SIG-M5 treated with dmso at 0.1 percent for 504 hours (cell line): ENCODE data around the gene DIAPH1.
A peak's percentile ranks its signal among the peaks of the same experiment; 100 is the strongest.

Experiments used
- DNase-seq: peaks from one replicate; lab custom pipeline; 2025; ENCODE audit not compliant: unreplicated experiment; lab: John Stamatoyannopoulos, UW

DIAPH1 gene

GRCh38 chr5:141522301-141522700 lies 96.5 kb downstream of the DIAPH1 start:
- no peak for DNase-seq

DNA sequence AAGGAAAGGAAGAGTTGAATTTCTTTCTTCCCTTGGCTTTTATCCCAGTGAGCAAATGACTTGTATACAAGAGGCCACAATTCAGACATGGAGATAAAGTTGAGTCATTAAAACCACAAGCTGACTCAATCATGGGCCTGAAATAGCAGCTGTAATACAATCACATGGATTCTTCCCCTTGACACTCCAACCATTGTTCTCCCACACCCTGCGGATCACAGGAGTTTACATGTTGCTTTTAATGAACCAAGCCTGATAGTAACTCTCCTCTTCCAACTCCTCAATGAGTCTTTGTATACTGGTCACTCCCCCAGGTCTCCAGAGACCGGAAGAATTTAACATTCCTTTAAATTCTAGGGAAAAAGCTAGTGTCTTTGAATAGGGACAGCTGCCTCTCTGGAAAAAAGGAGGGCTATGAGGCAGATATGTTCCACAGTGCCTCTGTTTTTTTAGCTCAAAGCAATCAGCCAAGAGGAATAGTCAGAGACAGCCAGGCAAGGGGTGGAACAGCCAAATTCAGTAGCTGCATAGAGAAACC lies 97.5 kb downstream of the DIAPH1 start:
- peak; percentile 94 for DNase-seq

DNA sequence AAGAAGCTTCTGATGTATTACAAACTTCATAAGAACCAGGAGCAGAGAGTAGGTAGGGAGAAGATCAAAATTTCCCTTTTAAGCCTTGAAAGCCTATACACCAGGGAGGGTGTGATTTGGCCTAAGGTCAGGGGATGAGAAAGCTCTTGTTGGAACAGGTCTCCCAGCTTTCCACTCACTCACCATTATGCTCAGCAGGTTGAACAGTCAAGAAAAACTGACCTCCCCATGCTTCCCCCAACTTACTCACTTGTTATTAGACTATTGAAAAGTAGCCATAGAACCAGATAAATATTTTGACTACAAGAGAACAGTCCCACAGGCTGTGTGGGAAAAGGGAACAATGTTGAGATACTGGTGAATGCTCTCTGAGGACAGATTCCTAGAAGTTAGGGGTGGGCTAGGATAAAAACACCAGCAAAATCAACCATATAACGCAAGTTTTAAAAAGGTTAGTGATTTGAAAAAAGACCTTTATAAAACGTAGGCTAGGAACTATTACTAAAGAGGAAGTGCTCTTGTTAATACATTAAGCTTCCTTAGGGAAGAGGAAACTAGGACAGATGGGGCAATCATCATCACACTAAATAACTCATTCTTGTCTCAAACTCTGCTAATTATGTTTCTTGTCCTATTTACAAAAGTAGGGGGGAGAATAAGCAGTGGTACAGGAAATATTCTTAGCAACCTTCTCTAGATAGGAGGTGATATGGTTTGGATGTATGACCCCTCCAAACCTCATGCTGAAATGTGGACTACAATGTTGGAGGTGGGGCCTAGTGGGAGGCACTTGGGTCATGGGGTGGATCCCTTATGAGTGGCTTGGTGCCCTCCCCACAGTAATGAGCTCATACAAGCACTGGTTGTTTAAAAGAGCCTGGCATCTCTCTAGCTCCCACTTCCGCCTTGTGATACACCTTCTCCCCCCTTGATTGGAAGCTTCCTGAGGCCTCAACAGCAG lies 98.9 kb downstream of the DIAPH1 start:
- DNase-seq: peak; percentile 26

DNA sequence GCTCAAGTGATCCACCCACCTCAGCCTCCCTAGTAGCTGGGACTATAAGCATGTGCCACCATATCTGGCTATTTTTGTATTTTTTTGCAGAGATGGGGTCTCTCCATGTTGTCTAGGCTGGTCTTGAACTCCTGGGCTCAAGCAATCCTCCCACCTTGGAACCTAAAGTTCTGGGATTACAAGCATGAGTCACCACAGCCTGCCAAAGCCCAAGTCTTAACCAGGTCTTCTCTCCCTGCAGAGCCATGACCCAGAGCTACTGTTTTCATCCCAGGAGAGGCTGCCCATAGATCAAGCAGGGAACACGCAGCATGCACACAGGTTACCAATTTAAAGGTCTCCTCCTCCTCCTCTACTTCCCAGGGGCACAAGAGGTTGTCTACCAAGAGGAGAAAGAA lies 100.2 kb downstream of the DIAPH1 start:
- DNase-seq: no peak

GRCh38 chr5:141517880-141518617 lies 100.8 kb downstream of the DIAPH1 start:
- no peak for DNase-seq

GRCh38 chr5:141517312-141517711 lies 101.5 kb downstream of the DIAPH1 start:
- DNase-seq: no peak

DNA sequence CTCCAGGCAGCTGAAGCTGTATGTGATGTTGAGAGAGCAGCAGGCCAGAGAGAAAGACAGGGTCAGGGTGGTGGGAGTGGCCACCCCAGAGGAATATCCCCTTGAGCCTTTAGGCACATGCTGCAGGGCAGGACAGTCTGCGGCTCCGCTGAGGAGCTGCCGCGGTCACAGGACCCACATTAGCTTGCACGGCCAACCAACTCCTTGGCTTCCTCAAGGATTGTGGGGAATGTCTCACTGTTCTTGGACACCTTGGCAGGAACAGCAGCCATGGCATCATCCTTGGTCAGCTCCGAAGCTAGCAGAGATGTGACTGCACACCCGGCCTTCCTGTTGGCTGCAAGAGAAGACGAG lies 102.2 kb downstream of the DIAPH1 start:
- DNase-seq: no peak

DNA sequence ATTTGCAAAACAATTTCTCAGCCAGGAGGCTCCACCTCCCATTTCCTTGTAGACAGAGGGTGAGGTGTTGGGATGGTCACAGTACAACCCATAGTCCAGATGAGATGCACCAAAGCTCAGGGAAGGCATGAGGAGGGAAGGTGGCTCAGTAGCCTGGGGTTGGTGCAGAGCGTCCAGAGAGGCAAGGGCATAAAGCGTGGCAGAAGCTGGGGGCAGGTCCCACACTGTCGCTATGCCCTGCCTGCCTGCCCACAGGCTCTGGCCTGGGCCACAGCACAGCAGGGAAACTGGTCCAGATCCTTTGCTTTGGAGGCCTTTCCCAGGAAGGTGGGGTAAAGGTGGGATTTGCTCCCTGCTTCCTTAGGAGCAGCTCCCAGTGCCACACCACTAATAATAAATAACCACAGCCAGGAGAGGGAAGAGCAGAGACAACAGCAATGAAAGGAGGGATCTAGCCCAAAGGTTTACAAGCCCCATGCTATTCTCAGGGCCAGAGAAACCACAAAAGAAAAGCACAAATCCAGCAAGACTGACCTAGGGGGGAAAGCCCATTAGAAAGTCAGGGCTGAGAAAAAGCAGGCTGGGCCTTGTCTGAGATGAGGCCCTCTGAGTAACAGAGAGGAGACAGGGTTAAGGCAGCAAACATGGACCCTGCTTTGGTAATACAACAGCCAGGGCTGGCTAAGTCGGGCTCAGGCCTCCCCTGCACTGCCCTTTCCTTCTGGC lies 102.7 kb downstream of the DIAPH1 start:
- DNase-seq: no peak

GRCh38 chr5:141515141-141515540 lies 103.7 kb downstream of the DIAPH1 start:
- DNase-seq: no peak

- DNase-seq: no peak
Measured at GRCh38 chr5:141514330-141515133, 104.3 kb downstream of the DIAPH1 start.

- DNase-seq: peak; percentile 47
Measured at GRCh38 chr5:141513627-141514329, 105.0 kb downstream of the DIAPH1 start.

DNA sequence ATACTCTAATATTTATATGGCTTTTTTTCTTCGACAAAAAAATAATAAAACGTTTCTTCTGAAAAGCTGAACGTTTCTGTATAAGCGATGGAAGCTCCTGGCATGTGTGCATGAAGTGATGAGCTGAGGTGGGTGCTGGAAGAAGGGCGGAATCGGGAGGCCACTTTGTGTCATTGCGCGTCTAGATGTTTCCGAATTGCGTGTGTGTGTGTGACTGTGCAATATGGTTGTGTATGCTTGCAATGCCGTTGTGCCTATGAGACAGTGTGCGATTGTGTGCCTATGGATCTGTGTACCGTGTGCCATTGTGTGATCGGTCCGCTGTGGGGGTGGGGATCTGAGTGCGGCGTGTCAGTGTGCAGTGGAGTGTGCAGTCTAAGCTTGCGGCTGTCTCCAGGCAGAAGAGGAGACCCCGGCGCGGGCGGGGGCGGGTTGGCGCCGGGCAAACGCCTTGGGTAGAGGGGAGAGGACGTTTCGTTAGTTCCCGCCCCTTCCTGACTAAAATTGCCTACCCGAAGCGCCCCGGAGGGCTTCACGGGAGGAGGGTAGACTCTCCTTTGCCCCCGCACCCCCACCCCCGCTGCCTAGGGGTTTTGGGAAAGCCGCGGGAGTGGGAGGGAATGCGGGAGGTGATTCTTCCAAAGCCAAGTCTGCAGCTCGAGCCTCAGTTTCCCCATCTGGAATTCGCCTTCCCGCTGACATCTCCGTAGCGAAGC lies 105.7 kb downstream of the DIAPH1 start:
- DNase-seq: no peak

DNA sequence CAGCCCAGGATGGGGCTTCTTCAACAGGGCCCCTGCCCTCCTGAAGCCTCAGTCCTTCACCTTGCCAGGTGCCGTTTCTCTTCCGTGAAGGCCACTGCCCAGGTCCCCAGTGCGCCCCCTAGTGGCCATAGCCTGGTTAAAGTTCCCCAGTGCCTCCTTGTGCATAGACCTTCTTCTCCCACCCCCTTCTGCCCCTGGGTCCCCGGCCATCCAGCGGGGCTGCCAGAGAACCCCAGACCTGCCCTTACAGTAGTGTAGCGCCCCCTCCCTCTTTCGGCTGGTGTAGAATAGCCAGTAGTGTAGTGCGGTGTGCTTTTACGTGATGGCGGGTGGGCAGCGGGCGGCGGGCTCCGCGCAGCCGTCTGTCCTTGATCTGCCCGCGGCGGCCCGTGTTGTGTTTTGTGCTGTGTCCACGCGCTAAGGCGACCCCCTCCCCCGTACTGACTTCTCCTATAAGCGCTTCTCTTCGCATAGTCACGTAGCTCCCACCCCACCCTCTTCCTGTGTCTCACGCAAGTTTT lies 106.3 kb downstream of the DIAPH1 start:
- peak; percentile 19 for DNase-seq

DNA sequence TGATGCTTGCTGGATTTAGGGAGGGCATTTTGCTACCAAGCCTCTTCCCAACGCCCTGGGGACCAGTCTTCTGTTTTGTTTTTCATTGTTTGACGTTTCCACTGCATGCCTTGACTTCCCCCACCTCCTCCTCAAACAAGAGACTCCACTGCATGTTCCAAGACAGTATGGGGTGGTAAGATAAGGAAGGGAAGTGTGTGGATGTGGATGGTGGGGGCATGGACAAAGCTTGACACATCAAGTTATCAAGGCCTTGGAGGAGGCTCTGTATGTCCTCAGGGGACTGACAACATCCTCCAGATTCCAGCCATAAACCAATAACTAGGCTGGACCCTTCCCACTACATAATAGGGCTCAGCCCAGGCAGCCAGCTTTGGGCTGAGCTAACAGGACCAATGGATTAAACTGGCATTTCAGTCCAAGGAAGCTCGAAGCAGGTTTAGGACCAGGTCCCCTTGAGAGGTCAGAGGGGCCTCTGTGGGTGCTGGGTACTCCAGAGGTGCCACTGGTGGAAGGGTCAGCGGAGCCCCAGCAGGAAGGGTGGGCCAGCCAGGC lies 107.0 kb downstream of the DIAPH1 start:
- DNase-seq: no peak

- DNase-seq: no peak
Measured at GRCh38 chr5:141510850-141511601, 107.8 kb downstream of the DIAPH1 start.

DNA sequence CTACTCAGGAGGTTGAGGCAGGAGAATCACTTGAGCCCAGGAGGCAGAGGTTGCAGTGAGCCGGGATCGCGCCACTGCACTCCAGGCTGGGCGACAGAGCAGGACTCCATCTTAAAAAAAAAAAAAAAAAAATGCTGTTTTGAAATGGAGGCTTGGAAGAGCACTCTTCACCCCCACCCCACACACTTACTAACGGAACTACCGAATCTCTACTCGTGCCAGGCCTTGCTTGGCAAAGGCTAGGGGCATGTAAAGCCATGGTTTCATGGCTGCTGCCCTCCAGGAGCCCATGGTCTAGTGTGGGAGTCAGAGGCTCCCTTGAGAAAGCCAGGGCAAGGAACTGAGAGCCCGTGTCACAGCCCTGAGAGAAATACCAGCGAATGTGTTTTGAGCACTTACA lies 108.6 kb downstream of the DIAPH1 start:
- no peak for DNase-seq

DNA sequence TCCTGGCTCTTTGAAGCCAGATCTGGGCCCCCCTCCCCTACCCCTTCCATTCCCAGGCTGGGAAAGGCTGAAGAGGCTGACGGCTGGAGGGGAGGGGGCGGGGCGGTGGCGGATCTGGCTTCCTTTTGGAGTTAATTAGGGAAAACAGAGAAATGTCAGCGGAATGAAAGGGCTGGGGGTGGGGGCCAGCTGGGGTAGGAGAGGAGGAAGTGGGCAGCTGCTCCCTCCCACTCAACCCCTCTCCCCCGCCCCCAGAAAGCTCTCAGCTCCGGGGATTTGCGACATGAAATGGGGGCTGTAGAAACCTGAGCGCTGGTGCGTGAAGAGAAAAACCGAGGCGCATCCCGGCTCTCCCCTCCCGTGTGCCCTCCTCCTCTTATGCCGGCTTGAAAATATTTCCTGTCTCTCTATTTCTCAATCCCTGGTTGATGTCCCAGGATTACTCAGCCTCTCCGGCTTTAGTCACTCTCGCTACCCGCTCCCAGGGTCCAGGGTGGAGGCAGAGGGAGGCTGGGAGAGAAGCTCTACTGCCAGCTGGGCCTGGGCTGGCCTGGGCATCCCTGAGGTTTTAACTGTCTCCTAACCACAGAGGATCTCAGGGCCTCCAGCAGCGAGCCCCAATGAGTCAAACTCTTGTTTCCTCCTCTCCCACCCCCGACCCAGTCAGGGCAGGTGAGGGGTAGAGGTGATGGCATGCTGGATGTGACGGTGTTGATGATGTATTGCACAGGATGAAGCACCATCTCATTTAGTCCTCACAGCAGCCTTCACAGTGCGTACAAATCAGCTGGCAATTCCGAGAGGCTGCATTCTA lies 109.8 kb downstream of the DIAPH1 start:
- peak; percentile 93 for DNase-seq
